Frontal cortex (tissue), 4 donors: ENCODE data around the gene WIPF1. TPM values are rescaled to one million over a fixed set of nuclear protein-coding genes. Genes with fewer than 3 reads are reported as not detected.

Experiments
- DNase-seq, 2 donors: peaks; one replicate each; pipeline ENCODE4 v3.0.0; 2012; ENCODE audit warnings: low spot score in 2 of 2
- FAIRE-seq: peaks from 2 replicates; lab custom pipeline; 2012; peaks lifted over from hg19 to GRCh38; lab: Jason Lieb, UNC
- total RNA-seq: library from RNA; depleted of rRNA; stranded (reverse); fragments of >200 nt; gene quantifications from one replicate; pipeline ENCODE4 v1.2.3, GENCODE V29; 2014
- donor health status: control.
- donor health status: control.
- donor health status: control.

WIPF1 gene
- total RNA-seq, 1 donor from 2014 or later = 1.2 TPM

DNA sequence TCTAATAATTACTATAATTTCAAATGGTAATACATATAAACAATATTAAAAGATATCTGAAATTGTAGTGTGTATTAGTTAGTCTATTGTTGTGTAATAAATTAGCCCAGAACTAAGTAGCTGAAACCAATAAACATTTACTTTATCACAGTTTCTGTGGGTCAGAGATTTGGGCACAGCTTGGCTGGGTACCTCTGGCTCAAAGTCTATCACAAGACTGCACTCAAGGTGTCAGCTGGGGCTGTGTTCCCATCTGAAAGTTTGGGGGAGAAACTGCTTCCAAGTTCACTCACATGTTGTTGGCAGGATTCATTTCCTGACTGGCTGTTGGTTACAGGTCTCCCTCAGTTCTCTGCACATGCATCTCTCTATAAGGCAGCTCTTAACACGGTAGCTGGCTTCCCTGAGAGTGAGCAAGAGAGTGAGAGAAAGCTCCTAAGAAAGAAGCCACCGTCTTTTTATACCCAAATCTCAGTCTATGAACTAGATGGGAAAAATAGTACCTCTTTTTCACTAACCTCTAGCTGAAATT is 25.6 kb upstream of the WIPF1 start:
- DNase-seq (no peak), FAIRE-seq (no peak)

GRCh38 chr2:174621323-174621722 is 23.7 kb upstream of the WIPF1 start:
- no peak for DNase-seq
- no peak for FAIRE-seq

DNA sequence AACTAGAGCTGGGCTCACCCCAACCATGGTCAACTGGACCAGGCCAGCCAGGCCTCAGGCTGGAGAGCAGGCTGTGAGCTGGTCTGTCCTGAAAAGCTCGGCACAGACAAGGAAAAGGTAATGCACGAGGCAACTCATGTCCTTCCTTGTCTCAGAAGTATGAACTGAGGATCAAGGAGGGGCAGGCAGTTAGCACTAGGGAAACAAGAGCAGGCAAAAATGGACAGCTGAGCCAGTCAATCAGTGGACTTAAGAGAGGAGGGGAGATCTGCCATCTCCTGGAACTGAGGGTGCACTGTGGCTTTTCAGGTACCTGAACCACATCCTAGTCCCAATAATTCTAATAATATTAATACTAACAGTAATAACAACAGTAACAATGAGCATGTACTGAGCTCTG is 20.6 kb upstream of the WIPF1 start:
- DNase-seq (no peak), FAIRE-seq (no peak)

- FAIRE-seq (no peak), DNase-seq (no peak)
These were observed 20.1 kb upstream of the WIPF1 start for GRCh38 chr2:174617718-174618117.

- FAIRE-seq = no peak
- no peak for DNase-seq
These were observed 19.5 kb upstream of the WIPF1 start for GRCh38 chr2:174617120-174617519.

- no peak for DNase-seq
- no peak for FAIRE-seq
These were observed 18.4 kb upstream of the WIPF1 start for GRCh38 chr2:174615871-174616436.

GRCh38 chr2:174614261-174614660 is 16.7 kb upstream of the WIPF1 start:
- no peak for FAIRE-seq
- no peak for DNase-seq

- DNase-seq (no peak), FAIRE-seq (no peak)
These were observed 15.9 kb upstream of the WIPF1 start for GRCh38 chr2:174613531-174613930.

GRCh38 chr2:174612970-174613369 is 15.4 kb upstream of the WIPF1 start:
- no peak for DNase-seq
- no peak for FAIRE-seq

- FAIRE-seq (no peak), DNase-seq (no peak)
These were observed 14.2 kb upstream of the WIPF1 start for GRCh38 chr2:174611854-174612253.

- DNase-seq (no peak), FAIRE-seq (no peak)
These were observed 13.4 kb upstream of the WIPF1 start for GRCh38 chr2:174611006-174611405.

DNA sequence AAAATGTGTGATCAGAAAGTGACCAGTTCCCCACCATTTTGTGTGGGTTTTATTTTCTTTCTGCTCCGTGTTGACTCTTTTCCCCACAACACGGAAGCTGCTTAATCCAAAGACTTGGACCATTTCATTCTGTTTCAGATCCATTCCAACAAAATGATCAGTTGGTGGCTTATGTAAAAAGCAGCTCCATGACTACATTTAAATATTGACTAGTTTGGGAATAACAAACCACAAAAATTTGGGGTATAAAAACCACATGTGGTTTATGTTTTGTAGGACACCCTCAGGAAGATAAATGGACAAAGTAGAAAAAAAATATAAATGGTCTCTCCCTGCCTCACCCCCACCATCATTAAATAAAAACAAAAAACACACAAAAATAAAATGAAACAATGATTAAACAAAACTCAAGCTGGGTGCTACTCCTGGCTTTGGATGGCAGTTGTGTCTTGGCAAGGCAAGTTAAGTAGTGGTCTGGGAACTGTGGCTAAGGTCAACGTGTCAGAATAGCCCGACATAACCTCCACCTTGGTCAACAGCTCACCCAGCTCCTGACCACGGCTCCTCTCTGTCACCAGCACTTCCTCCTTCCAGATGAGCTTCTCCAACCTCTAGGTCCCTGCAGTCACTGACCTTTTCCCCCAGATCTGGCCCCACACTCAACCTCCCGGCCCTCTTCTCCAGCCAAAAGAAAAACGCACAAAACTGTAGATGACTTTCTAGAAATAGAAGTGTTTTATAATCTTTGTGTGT is 12.8 kb upstream of the WIPF1 start:
- DNase-seq = no peak
- no peak for FAIRE-seq

GRCh38 chr2:174609261-174609660 is 11.7 kb upstream of the WIPF1 start:
- no peak for FAIRE-seq

DNA sequence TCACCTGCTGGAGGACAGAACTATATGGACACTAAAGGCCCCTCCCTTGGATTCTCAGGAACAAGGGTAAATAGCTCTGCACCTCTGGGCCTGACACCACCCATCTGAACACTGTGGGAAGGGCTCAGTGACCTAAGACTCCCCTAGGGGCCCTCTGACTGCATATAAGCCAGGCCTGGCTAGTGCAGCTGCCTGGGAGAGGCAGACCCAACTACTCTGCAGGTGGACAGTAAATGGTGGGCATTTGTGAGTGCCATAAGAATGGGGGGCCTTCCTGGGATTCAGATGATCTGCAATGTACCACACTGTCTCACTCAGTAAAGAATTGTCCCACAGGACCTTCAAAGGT is 11.2 kb upstream of the WIPF1 start:
- DNase-seq (no peak), FAIRE-seq (no peak)

More at GRCh38 chr2:174609261-174609660, 11.7 kb upstream of the WIPF1 start:
- no peak for DNase-seq

GRCh38 chr2:174607989-174608865 is 10.6 kb upstream of the WIPF1 start:
- DNase-seq = no peak
- no peak for FAIRE-seq

DNA sequence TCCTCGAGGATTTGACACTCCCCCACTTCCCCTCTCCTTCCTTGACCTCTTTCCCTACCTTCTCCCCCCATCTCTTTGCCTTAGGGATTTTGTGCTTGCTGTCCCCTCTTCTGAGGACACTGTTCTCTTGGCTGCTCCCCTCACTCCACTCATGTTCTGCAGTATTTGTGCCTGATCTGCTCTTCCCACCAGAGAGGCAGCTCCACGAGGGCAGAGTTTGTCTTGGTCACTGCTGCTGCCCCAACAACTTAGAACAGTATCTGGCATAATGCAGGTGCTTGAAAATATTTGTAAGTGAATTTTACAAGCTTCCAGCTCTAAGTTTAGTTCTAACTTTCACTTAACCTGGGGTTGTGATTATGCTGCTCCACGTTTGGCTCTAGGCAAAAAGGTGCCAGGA is 10.0 kb upstream of the WIPF1 start:
- FAIRE-seq = no peak
- no peak for DNase-seq

DNA sequence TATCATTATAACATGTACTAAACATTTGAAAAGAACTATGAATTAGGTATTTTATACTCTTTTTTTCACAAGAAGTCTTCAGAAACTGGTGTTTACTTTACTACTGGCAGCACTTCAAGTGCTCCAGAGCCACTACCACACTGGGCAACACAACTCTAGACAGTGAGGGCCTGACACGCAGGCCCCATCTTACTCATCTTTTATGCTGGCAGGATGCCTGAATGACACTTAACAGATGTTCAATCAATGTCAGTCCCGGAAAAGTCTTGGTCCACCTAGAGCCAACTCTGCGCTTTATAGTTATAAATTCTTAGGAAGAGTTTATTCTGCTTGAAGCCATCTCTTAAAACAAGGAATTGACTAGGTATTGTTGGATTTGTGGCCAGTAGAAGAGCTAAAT is 8.7 kb upstream of the WIPF1 start:
- no peak for FAIRE-seq
- DNase-seq = no peak

- FAIRE-seq = no peak
- DNase-seq = no peak
These were observed 8.1 kb upstream of the WIPF1 start for GRCh38 chr2:174605687-174606086.

GRCh38 chr2:174603280-174603679 is 5.7 kb upstream of the WIPF1 start:
- peak; percentile 22 to 34 for DNase-seq
- peak; percentile 56 for FAIRE-seq

DNA sequence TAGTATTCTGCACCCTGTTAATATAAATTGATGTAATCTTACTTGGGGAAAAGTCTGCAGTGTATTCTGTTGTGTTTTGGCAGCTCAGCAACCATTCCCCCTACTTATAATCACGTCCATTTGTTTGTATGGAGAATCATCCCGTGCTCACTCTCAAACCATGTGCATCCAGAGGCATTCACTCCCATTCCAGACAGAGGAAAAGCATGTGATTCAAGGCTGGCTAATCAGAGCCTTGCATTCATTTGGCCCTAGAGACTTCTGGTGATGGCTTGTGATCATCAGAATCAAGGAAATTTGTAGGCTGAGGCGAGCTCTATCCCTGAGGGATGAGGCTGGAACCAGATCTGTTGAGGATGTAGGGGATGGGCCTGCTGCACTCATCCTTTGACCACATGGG is 5.1 kb upstream of the WIPF1 start:
- FAIRE-seq (no peak), DNase-seq (no peak)

DNA sequence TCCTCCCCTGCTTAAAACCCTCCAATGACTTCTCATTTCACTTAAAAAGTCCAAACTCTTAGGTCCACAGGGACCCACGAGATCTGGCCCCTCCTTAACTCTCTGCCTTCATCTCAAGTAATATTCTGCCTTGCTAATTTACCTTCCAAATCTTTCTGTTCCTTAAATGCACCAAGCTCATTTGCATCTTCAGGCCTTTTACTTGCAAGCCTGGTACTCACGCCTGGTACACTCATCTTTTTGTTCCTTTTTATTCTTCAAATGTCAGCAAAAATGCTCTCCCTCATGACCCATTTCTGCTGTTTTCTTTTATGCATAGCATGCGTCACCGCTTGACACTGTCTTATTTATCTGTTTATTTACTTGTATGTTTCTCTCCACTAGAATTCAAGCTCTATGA is 2.7 kb upstream of the WIPF1 start:
- DNase-seq (no peak), FAIRE-seq (no peak)
